ENCODE results near the gene HOXC4. TPM values are rescaled to one million over a fixed set of nuclear protein-coding genes. Genes with fewer than 3 reads are reported as not detected.
"Not testable (repeated sequence)": the region's sequence is repeated elsewhere in the genome, so short reads cannot be mapped to it uniquely, and the experiment has no call there.

Gene HOXC4
- total and polyA plus RNA-seq, 2 experiments from 2014 or later, result not detected

DNA sequence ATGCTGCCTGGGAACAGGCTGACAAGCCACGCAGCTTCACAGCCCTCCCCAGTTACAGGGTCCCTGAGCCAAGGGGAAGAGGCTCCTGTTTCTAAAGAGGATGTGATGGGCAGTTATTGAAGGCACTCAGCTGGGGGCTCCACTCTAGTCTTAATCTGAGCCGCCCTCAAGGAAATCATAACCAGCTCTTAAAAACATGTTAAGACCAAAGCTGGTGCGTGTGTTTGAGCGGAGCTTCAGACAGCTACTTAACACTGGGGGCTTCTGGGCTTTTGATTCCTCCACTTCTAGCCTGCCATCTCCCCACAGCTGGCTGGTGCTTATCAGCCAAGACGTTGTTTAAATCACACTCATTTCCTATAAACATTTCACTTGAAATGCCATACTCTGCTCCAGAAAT, 42.3 kb downstream of the HOXC4 start:
- not testable (repeated sequence) for DNase-seq (ENCODE audit: low read depth in 1 of 2, low spot score in 1 of 2); H3K4me1 ChIP-seq (ENCODE audit: low read depth); H3K27ac ChIP-seq; H3K36me3 ChIP-seq; H3K9me3 ChIP-seq (ENCODE audit: low read depth); H3K4me3 ChIP-seq
- H3K27me3 ChIP-seq, result peaks cover 93% of the 10 kb centered on the region

DNA sequence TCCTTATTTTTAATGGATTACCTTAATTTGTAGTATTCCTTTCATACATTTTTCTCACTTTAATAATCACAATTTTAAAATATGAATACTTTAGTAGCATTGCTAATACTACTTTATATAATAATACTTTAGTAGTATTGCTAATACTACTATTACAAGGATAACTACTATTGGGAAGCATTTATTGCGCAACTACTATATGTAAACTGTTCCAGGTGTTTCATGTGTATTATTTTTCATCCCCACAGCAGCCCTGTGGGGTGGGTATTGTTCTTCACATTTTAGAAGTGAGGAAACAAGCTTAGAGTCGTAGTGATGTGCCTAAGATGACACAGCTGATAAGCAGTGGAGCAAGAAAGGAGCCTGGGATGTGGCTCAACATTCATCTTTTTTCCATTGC, 45.0 kb downstream of the HOXC4 start:
- H3K4me3 ChIP-seq; H3K4me1 ChIP-seq (ENCODE audit: low read depth); H3K36me3 ChIP-seq; H3K9me3 ChIP-seq (ENCODE audit: low read depth); H3K27ac ChIP-seq; DNase-seq (ENCODE audit: low read depth in 1 of 2, low spot score in 1 of 2): not testable (repeated sequence)
- peaks cover 94% of the 10 kb centered on the region for H3K27me3 ChIP-seq

DNA sequence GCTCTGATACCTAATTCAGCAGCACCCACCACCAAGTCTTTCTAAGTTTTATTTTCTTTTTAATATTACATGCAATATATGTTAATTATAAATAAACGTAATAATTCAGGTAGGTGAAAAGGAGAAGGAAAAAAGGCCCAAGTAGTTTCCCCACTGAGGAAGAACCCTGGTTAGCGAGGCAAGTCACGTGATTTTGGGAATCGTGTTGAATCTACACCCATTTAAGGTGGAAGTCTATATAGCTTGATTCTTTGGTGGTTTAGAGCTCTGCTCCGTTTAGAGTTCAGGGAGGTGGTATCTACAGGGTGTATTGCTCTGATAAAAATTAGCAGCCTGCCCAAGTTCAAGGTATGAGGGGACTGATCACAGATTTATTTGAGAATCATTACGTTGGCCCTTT, 47.0 kb downstream of the HOXC4 start:
- H3K9me3 ChIP-seq (ENCODE audit: low read depth); H3K4me3 ChIP-seq; H3K27ac ChIP-seq; DNase-seq (ENCODE audit: low read depth in 1 of 2, low spot score in 1 of 2); H3K36me3 ChIP-seq; H3K4me1 ChIP-seq (ENCODE audit: low read depth): not testable (repeated sequence)
- peaks cover 94% of the 10 kb centered on the region for H3K27me3 ChIP-seq

DNA sequence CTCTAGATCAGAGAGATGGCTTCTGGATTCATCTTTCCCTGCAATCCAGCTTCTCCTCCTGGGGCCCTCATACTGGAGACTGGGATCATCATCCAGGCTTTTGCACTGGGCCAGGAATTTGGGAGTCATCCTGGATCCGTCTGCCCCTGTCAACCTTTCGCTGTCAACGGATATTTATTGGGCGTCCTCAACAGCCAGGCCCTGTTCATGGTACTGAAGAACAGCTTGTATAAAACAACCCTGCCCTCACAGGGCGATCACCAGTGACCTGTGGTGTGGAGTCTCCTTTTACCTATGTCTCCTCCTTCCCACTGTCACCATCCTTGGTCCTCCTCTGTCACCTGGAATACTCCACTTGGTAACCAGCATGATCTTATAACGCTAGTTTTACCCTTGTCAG, 48.6 kb downstream of the HOXC4 start:
- H3K27ac ChIP-seq; H3K4me3 ChIP-seq; H3K36me3 ChIP-seq; H3K4me1 ChIP-seq (ENCODE audit: low read depth); DNase-seq (ENCODE audit: low read depth in 1 of 2, low spot score in 1 of 2); H3K9me3 ChIP-seq (ENCODE audit: low read depth): not testable (repeated sequence)
- peaks cover 94% of the 10 kb centered on the region for H3K27me3 ChIP-seq

DNA sequence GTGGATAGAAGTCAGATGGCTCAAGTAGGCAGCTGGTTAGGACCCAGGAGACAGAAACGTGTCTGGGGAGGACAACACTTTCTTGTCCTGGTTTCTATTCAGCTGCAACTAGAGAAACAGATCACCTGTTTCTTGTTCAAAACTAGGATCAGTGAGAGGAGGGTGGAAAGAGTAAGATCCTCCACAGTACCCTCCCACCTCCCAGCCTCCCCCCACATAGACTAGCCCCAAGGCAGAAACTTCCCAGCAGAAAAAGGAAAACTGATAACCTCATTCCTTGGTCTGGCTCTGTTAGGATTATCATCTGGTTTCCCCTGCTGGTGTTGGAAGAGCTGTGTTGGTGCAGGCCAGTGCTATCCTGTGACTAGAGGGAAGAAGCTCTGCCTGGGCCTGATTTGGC, 50.2 kb downstream of the HOXC4 start:
- H3K4me3 ChIP-seq; H3K9me3 ChIP-seq (ENCODE audit: low read depth); DNase-seq (ENCODE audit: low read depth in 1 of 2, low spot score in 1 of 2); H3K36me3 ChIP-seq; H3K27ac ChIP-seq; H3K4me1 ChIP-seq (ENCODE audit: low read depth): not testable (repeated sequence)
- H3K27me3 ChIP-seq, result peaks cover 99% of the 10 kb centered on the region

Other genes with a start within 250 kb of the HOXC4 start
- not detected in 2 replicates for gene HOXC13, start 115.0 kb upstream of the HOXC4 start, total RNA-seq
- not detected in 2 replicates for gene HOXC13, start 115.0 kb upstream of the HOXC4 start, polyA plus RNA-seq
- not detected in 2 replicates for gene HOXC12, start 98.9 kb upstream of the HOXC4 start, total RNA-seq
- not detected in 2 replicates for gene HOXC12, start 98.9 kb upstream of the HOXC4 start, polyA plus RNA-seq
- not detected in 2 replicates for gene HOXC11, start 80.7 kb upstream of the HOXC4 start, total RNA-seq
- gene HOXC11, start 80.7 kb upstream of the HOXC4 start, polyA plus RNA-seq, result not detected in 2 replicates
- gene HOTAIR, start 78.9 kb upstream of the HOXC4 start, total RNA-seq, result not detected in 2 replicates
- not detected in 2 replicates for gene HOTAIR, start 78.9 kb upstream of the HOXC4 start, polyA plus RNA-seq
- not detected in 2 replicates for gene HOXC10, start 68.7 kb upstream of the HOXC4 start, total RNA-seq
- gene HOXC10, start 68.7 kb upstream of the HOXC4 start, polyA plus RNA-seq, result not detected in 2 replicates
- not detected in 2 replicates for gene HOXC9, start 53.7 kb upstream of the HOXC4 start, total RNA-seq
- gene HOXC9, start 53.7 kb upstream of the HOXC4 start, polyA plus RNA-seq, result not detected in 2 replicates
- gene HOXC8, start 44.9 kb upstream of the HOXC4 start, total RNA-seq, result 0.06 TPM in 1 of 2 replicates, not detected in the other
- gene HOXC8, start 44.9 kb upstream of the HOXC4 start, polyA plus RNA-seq, result not detected in 2 replicates
- gene HOXC6, start 25.4 kb upstream of the HOXC4 start, total RNA-seq, result not detected in 2 replicates
- not detected in 2 replicates for gene HOXC6, start 25.4 kb upstream of the HOXC4 start, polyA plus RNA-seq
- not detected in 2 replicates for gene HOXC5, start 20.8 kb upstream of the HOXC4 start, total RNA-seq
- gene HOXC5, start 20.8 kb upstream of the HOXC4 start, polyA plus RNA-seq, result not detected in 2 replicates
- gene SMUG1, start 135.2 kb downstream of the HOXC4 start, total RNA-seq, result 54.2 and 57.2 TPM in 2 replicates
- gene SMUG1, start 135.2 kb downstream of the HOXC4 start, polyA plus RNA-seq, result 39.8 and 50.9 TPM in 2 replicates
- 72.7 and 98.3 TPM in 2 replicates for gene CBX5, start 226.3 kb downstream of the HOXC4 start, total RNA-seq
- 49.5 and 63.9 TPM in 2 replicates for gene CBX5, start 226.3 kb downstream of the HOXC4 start, polyA plus RNA-seq
- gene HNRNPA1, start 226.9 kb downstream of the HOXC4 start, total RNA-seq, result 782 and 963 TPM in 2 replicates
- 794 and 804 TPM in 2 replicates for gene HNRNPA1, start 226.9 kb downstream of the HOXC4 start, polyA plus RNA-seq
- 4.9 and 9.9 TPM in 2 replicates for gene NFE2, start 247.2 kb downstream of the HOXC4 start, total RNA-seq
- gene NFE2, start 247.2 kb downstream of the HOXC4 start, polyA plus RNA-seq, result 8.4 and 10.1 TPM in 2 replicates